KMS-11 (cell line): ENCODE results near the gene STIM1.

Experiments used
- H2AFZ ChIP-seq: fragments of 200-600 bp; sonication (generic); 2 replicates; pipeline ENCODE4 v1.6.1; 2016; ENCODE audit warnings: antibody characterized with exemption, mixed run types, low read depth
- H3K27ac ChIP-seq: fragments of 200-600 bp; sonication (generic); 2 replicates; pipeline ENCODE4 v1.6.1; 2016; ENCODE audit warnings: mild to moderate bottlenecking, mixed run types
- H3K27me3 ChIP-seq: fragments of 200-600 bp; sonication (generic); 2 replicates; pipeline ENCODE4 v1.6.1; 2017; ENCODE audit warnings: mild to moderate bottlenecking, low read depth, mixed run types, moderate library complexity; ENCODE audit not compliant: insufficient read depth
- H3K36me3 ChIP-seq: fragments of 200-600 bp; sonication (generic); 2 replicates; pipeline ENCODE4 v1.6.1; 2017; ENCODE audit warnings: mild to moderate bottlenecking, mixed run types; ENCODE audit not compliant: insufficient read depth
- H3K4me1 ChIP-seq: fragments of 200-600 bp; sonication (generic); 2 replicates; pipeline ENCODE4 v1.6.1; 2016; ENCODE audit warnings: mild to moderate bottlenecking, low read depth, mixed run types; ENCODE audit not compliant: poor library complexity, severe bottlenecking
- H3K4me2 ChIP-seq: fragments of 200-600 bp; sonication (generic); 2 replicates; pipeline ENCODE4 v1.7.0; 2016; ENCODE audit warnings: mild to moderate bottlenecking, mixed run types
- H3K4me3 ChIP-seq: fragments of 200-600 bp; sonication (generic); IDR thresholded peaks from 2 replicates; pipeline ENCODE4 v1.6.1; 2017; ENCODE audit warnings: low read depth, low read length, mixed read lengths; ENCODE audit not compliant: insufficient read depth
- H3K79me2 ChIP-seq: fragments of 200-600 bp; sonication (generic); 2 replicates; pipeline ENCODE4 v1.6.1; 2016; ENCODE audit warnings: low read depth, mixed run types; ENCODE audit not compliant: insufficient read depth
- H3K9ac ChIP-seq: fragments of 200-600 bp; sonication (generic); 2 replicates; pipeline ENCODE4 v1.6.1; 2016; ENCODE audit warnings: mild to moderate bottlenecking, mixed run types
- H4K20me1 ChIP-seq: fragments of 200-600 bp; sonication (generic); 2 replicates; pipeline ENCODE4 v1.6.1; 2016; ENCODE audit warnings: mild to moderate bottlenecking, mixed run types; ENCODE audit not compliant: insufficient read depth
- CTCF ChIP-seq: fragments of 200-600 bp; sonication (generic); conservative IDR thresholded peaks from 2 replicates; pipeline ENCODE4 v1.6.1; 2017; ENCODE audit warnings: low read depth, mild to moderate bottlenecking, antibody characterized with exemption, low read length, moderate library complexity, mixed read lengths

The STIM1 gene

GRCh38 chr11:3865388-3866193, 10.1 kb downstream of the STIM1 start:
- no peak overlapping the region for H3K4me3 ChIP-seq

DNA sequence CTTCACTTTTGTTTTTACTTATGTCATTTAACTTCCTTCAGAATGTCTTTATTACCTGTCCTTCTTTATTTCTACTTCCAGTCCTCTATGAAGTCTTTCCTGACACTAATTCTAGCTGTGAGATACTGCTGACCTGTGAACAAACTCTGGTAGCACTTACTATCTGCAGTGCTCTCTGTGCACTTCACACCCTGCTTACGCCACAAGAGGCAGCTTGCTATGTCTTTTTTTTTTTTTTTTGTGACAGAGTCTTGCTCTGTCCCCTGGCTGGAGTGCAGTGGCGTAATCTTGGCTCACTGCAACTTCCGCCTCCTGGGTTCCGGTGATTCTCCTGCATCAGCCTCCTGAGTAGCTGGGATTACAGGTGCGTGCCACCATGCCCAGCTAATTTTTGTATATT, 10.7 kb downstream of the STIM1 start:
- H3K36me3 ChIP-seq = no peaks in the 10 kb centered on the region
- no peak overlapping the region for H3K9ac ChIP-seq
- peaks cover 92% of the 10 kb centered on the region for H3K4me1 ChIP-seq
- H3K4me3 ChIP-seq = no peak overlapping the region
- H3K79me2 ChIP-seq = peaks cover 75% of the 10 kb centered on the region
- H4K20me1 ChIP-seq = no peaks in the 10 kb centered on the region
- peak overlapping the region; percentile 53 for H3K4me2 ChIP-seq
- H2AFZ ChIP-seq = no peak overlapping the region
- H3K27ac ChIP-seq = peak overlapping the region; percentile 56; the same call in 1 of the 2 replicates
- no peak for TF ChIP-seq CTCF
- no peaks in the 10 kb centered on the region for H3K27me3 ChIP-seq

More at GRCh38 chr11:3865388-3866193, 10.1 kb downstream of the STIM1 start:
- peaks cover 92% of the 10 kb centered on the region for H3K4me1 ChIP-seq
- H3K27me3 ChIP-seq = no peaks in the 10 kb centered on the region
- H3K27ac ChIP-seq = peak overlapping the region; percentile 56; the same call in 1 of the 2 replicates
- peak overlapping the region; percentile 53 for H3K4me2 ChIP-seq
- peaks cover 80% of the 10 kb centered on the region for H3K79me2 ChIP-seq
- TF ChIP-seq CTCF = no peak
- H2AFZ ChIP-seq = no peak overlapping the region
- no peaks in the 10 kb centered on the region for H4K20me1 ChIP-seq
- no peaks in the 10 kb centered on the region for H3K36me3 ChIP-seq
- no peak overlapping the region for H3K9ac ChIP-seq

- peak overlapping the region; percentile 56 for H3K27ac ChIP-seq
- no peaks in the 10 kb centered on the region for H4K20me1 ChIP-seq
- no peak overlapping the region for H3K4me3 ChIP-seq
- H3K4me1 ChIP-seq = peaks cover 92% of the 10 kb centered on the region
- H3K9ac ChIP-seq = no peak overlapping the region
- no peaks in the 10 kb centered on the region for H3K27me3 ChIP-seq
- H3K79me2 ChIP-seq = peaks cover 69% of the 10 kb centered on the region
- no peak overlapping the region for H2AFZ ChIP-seq
- H3K4me2 ChIP-seq = peak overlapping the region; percentile 53
- H3K36me3 ChIP-seq = no peaks in the 10 kb centered on the region
- no peak for TF ChIP-seq CTCF
Observed at GRCh38 chr11:3866836-3867208, 11.4 kb downstream of the STIM1 start.

DNA sequence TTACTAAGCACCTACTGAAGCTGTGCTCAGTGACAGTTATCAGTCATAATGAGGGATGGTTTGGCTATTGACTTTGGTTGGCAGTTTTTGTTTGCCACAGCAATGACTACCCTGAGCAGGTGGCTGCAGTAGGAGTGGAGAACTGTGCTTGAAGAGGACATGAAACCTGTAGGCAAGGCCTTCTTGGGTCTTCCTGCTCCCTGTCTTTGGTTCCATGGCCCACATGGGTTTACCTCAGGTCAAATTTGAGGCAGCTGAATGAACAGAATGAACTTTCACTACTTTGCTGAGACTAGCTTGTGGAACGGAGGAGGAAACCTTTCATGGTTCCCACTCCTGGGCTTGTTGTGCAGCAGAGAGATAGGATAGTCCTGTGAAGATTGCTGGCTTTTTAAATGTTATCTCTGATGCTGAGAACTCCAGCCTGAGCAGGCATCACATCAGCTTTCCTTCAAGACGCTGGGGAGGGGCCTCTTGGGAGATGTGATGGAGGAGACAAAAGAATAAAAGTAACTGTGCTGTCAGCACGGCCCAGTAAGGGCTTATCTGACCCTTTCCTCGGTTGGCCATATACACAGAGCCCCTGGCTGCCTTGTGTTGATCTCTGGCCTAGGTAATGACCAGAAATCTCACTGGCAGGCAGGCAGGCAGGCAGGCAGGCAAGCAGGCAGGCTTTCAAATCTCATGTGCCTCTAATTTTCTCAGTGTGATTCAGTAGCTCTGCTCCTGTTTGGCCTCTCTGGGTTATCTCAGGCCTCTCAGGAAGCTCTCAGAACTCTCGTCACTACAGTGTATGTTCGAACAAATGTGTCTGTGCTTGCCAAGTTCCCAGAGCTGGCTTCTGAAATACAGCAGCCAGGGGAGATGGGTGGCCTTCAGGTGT, 12.0 kb downstream of the STIM1 start:
- H3K27me3 ChIP-seq = no peaks in the 10 kb centered on the region
- no peak overlapping the region for H2AFZ ChIP-seq
- peaks cover 68% of the 10 kb centered on the region for H3K79me2 ChIP-seq
- no peak overlapping the region for H3K4me3 ChIP-seq
- peak overlapping the region; percentile 56 for H3K27ac ChIP-seq
- H3K9ac ChIP-seq = no peak overlapping the region
- H3K4me1 ChIP-seq = peaks cover 90% of the 10 kb centered on the region
- no peaks in the 10 kb centered on the region for H3K36me3 ChIP-seq
- peak overlapping the region; percentile 53 for H3K4me2 ChIP-seq
- no peaks in the 10 kb centered on the region for H4K20me1 ChIP-seq
- no peak for TF ChIP-seq CTCF
